Adrenal gland (tissue), 5 donors: Measurements from ENCODE around the gene CTCF.

Experiments used
- CTCF ChIP-seq, 6 experiments: fragments of 450-650 bp in 4 of 6; fragments of 200-600 bp in 2 of 6; sonication (generic) in 1 of 6; IDR thresholded peaks; 1 replicate in 5 of 6; 2 replicates in 1 of 6; pipeline versions ENCODE4 v1.5.1 to v1.8.0; 2016 to 2021; ENCODE audit warnings: antibody characterized with exemption in 6 of 6, mild to moderate bottlenecking in 2 of 6, moderate library complexity in 1 of 6
- POLR2A ChIP-seq, 2 donors: fragments of 450-650 bp; IDR thresholded peaks; one replicate each; pipeline ENCODE4 v1.6.1; 2017; ENCODE audit warnings: antibody characterized with exemption in 2 of 2, mild to moderate bottlenecking in 2 of 2, moderate library complexity in 1 of 2
- donor health status: DM: no; HTN: no; CAD: no.

DNA sequence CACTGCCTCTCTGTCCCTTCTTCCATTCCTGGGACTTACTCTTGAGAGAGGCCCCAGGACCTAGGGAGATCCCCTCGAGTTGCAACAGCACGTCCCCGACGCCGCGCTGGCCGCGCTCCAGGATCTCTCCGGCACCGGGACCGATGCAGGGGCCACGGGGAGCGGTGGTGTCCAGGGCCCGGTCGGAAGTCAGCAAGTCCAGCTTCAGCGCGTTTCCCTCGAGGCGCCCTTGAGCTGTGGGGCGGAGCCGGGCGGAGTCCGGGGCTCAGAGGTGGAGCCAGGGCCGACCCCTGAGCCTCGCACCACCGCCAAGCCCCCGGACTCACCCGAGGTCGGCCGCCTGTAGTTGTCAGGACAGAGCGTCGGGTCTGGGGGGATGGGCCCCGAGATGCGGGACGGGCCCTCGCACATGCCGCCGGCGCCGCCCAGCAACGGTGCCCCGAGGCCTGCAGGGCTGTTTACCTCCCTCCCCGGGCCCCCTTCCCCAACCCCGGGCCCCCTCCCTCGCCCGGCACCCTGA is 103.8 kb downstream of the CTCF start:
- TF ChIP-seq CTCF (IDR thresholded peaks at IDR 0.05) (no peak), POLR2A (IDR thresholded peaks at IDR 0.05) (no peak)
